ENCODE results near the gene ZBTB44. TPM values are rescaled to one million over a fixed set of nuclear protein-coding genes. Genes with fewer than 3 reads are reported as not detected.

ZBTB44 gene
- total RNA-seq, 1 donor from 2014 or later = 43.6 TPM

DNA sequence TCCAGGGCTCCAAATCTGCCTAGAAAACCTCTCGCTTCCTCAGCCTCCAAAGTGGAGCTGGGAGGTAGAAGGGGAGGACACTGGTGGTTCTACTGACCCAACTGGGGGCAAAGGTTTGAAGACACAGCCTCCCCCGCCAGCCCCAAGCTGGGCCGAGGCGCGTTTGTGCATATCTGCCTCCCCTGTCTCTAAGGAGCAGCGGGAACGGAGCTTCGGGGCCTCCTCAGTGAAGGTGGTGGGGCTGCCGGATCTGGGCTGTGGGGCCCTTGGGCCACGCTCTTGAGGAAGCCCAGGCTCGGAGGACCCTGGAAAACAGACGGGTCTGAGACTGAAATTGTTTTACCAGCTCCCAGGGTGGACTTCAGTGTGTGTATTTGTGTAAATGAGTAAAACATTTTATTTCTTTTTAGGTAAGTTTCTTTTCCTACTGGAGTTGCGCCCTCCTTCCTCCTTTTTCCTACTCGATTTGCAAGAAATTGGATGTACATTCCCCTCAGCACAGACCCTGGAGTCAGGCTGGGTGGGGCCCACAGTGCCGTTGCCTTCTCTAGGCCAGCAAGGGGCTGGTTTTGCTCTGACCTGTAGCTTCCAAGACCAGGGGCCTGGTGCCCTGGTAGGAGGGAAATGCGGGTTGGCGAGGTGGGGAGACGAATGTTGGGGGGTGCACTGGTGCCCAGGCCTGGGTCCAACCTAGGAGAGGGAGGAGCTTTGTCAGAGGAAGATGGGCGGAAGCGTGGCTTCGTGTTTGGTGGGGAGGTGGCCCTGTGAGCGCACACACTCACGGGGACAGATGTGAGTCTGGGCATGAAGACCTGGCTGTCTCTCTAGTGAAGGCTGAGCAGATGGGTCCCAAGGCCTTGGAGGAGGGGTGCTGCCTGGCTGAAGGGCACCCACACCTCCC lies 104.5 kb downstream of the ZBTB44 start:
- no peaks in the 10 kb centered on the region for H3K9me3 Mint-ChIP-seq
- Histone ChIP-seq H2AFZ (replicated peaks) (no peak overlapping the region), H3K4me3 (no peak overlapping the region), H3K9me3 (ENCODE audit: low read depth) (no peaks in the 10 kb centered on the region), H3K36me3 (no peaks in the 10 kb centered on the region), H3K4me2 (no peak overlapping the region), H3K27me3 (peaks cover 9% of the 10 kb centered on the region), H3K9ac (no peak overlapping the region), H3K4me1 (no peaks in the 10 kb centered on the region), H3K79me2 (ENCODE audit: low read depth) (no peaks in the 10 kb centered on the region), H3K27ac (no peak overlapping the region), H4K20me1 (ENCODE audit: low read depth) (no peaks in the 10 kb centered on the region), H3F3A (ENCODE audit: low read depth) (no peaks in the 10 kb centered on the region)
- H3K27ac Mint-ChIP-seq = no peak overlapping the region
- peaks cover 13% of the 10 kb centered on the region for H3K27me3 Mint-ChIP-seq (ENCODE audit: insufficient read depth, low read depth)
- peaks cover 3% of the 10 kb centered on the region for H3K4me1 Mint-ChIP-seq
- TF ChIP-seq EZH2 (IDR thresholded peaks at IDR 0.05) (no peak), EZH2phosphoT487 (IDR thresholded peaks at IDR 0.05) (no peak)
- TF ChIP-seq, protein P1, sequence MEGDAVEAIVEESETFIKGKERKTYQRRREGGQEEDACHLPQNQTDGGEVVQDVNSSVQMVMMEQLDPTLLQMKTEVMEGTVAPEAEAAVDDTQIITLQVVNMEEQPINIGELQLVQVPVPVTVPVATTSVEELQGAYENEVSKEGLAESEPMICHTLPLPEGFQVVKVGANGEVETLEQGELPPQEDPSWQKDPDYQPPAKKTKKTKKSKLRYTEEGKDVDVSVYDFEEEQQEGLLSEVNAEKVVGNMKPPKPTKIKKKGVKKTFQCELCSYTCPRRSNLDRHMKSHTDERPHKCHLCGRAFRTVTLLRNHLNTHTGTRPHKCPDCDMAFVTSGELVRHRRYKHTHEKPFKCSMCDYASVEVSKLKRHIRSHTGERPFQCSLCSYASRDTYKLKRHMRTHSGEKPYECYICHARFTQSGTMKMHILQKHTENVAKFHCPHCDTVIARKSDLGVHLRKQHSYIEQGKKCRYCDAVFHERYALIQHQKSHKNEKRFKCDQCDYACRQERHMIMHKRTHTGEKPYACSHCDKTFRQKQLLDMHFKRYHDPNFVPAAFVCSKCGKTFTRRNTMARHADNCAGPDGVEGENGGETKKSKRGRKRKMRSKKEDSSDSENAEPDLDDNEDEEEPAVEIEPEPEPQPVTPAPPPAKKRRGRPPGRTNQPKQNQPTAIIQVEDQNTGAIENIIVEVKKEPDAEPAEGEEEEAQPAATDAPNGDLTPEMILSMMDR (IDR thresholded peaks at IDR 0.05) = no peak
- no peak overlapping the region for H3K4me3 Mint-ChIP-seq
- no peak for DNase-seq (ENCODE audit: low spot score)
- no peaks in the 10 kb centered on the region for H3K36me3 Mint-ChIP-seq

DNA sequence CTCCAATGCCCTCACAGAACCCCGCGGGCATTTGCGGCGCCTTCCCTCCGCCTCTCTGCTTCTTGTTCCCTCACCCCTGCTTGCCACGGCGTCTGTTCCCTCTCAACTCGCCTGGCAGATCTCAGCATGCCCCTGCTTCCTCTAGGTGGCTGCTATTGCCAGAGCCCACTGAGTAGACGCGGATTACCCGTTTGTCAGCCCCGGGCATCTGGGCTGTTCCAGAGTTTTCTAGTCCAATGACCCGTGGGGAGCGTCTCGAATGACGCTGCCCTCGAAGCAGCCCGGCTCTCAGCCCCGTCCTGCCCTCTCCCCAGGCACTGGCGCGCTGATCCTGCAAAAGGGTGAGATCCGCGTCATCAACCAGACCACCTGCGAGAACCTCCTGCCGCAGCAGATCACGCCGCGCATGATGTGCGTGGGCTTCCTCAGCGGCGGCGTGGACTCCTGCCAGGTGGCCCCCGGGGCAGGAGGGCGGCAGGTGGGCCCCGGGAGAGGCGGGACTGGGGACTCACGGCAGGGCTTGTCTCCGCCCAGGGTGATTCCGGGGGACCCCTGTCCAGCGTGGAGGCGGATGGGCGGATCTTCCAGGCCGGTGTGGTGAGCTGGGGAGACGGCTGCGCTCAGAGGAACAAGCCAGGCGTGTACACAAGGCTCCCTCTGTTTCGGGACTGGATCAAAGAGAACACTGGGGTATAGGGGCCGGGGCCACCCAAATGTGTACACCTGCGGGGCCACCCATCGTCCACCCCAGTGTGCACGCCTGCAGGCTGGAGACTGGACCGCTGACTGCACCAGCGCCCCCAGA lies 105.4 kb downstream of the ZBTB44 start:
- Histone ChIP-seq H3K27ac (no peak overlapping the region), H3K36me3 (no peaks in the 10 kb centered on the region), H3K9me3 (ENCODE audit: low read depth) (no peaks in the 10 kb centered on the region), H3K4me2 (no peak overlapping the region), H3K79me2 (ENCODE audit: low read depth) (no peaks in the 10 kb centered on the region), H3F3A (ENCODE audit: low read depth) (no peaks in the 10 kb centered on the region), H3K9ac (no peak overlapping the region), H2AFZ (replicated peaks) (no peak overlapping the region), H4K20me1 (ENCODE audit: low read depth) (no peaks in the 10 kb centered on the region), H3K4me3 (no peak overlapping the region), H3K27me3 (peaks cover 9% of the 10 kb centered on the region), H3K4me1 (no peaks in the 10 kb centered on the region)
- Mint-ChIP-seq H3K9me3 (no peaks in the 10 kb centered on the region), H3K4me1 (peaks cover 3% of the 10 kb centered on the region), H3K4me3 (no peak overlapping the region), H3K27me3 (ENCODE audit: insufficient read depth, low read depth) (peaks cover 13% of the 10 kb centered on the region), H3K27ac (no peak overlapping the region), H3K36me3 (no peaks in the 10 kb centered on the region)
- no peak for DNase-seq (ENCODE audit: low spot score)
- TF ChIP-seq, protein P1 (IDR thresholded peaks at IDR 0.05) = no peak
- TF ChIP-seq EZH2phosphoT487 (IDR thresholded peaks at IDR 0.05) = no peak
- no peak for TF ChIP-seq EZH2 (IDR thresholded peaks at IDR 0.05)

DNA sequence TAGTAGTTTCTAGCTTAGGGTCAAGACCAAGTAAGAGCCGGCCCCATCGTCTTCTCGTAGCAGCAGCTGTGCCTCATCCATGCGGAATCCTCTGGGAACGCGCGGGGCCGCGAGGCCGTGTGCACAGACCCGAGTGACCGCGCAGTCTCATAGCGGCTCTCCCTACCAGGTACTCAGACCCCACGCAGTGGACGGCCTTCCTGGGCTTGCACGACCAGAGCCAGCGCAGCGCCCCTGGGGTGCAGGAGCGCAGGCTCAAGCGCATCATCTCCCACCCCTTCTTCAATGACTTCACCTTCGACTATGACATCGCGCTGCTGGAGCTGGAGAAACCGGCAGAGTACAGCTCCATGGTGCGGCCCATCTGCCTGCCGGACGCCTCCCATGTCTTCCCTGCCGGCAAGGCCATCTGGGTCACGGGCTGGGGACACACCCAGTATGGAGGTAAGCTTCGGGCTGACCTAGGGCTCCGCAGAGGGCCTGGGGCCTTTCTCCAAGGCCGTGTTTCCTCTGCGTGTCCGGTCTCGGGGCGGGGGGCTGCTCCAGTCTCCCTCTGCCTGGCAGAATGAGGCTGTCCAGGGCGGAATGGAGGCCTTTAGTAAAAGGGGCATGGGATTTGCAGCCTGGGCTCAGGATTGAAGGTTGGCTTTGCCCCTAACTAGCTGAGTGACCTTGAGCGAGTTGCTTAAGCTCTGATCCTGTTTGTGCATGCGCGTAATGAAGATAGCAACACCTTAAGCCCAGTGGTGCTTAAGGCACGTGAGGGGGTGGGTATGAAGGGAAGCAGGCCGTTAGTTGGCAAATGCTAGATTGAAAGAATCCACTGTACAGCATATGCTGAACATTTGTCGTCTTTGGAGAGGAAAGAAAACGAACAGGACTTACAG lies 106.2 kb downstream of the ZBTB44 start:
- H3K9me3 ChIP-seq (ENCODE audit: low read depth) = no peaks in the 10 kb centered on the region
- no peak overlapping the region for H3K9ac ChIP-seq
- H3K27me3 ChIP-seq = peaks cover 9% of the 10 kb centered on the region
- no peaks in the 10 kb centered on the region for H3K36me3 ChIP-seq
- H3K27me3 Mint-ChIP-seq (ENCODE audit: insufficient read depth, low read depth) = peaks cover 7% of the 10 kb centered on the region
- H3K4me1 Mint-ChIP-seq = peaks cover 3% of the 10 kb centered on the region
- no peak overlapping the region for H3K4me3 ChIP-seq
- no peak for TF ChIP-seq EZH2 (IDR thresholded peaks at IDR 0.05)
- TF ChIP-seq, protein P1 (IDR thresholded peaks at IDR 0.05) = no peak
- TF ChIP-seq EZH2phosphoT487 (IDR thresholded peaks at IDR 0.05) = no peak
- no peak overlapping the region for H3K27ac Mint-ChIP-seq
- no peak overlapping the region for H2AFZ ChIP-seq (replicated peaks)
- no peaks in the 10 kb centered on the region for H4K20me1 ChIP-seq (ENCODE audit: low read depth)
- H3K4me2 ChIP-seq = no peak overlapping the region
- no peaks in the 10 kb centered on the region for H3K36me3 Mint-ChIP-seq
- DNase-seq (ENCODE audit: low spot score) = no peak
- H3K27ac ChIP-seq = no peak overlapping the region
- no peak overlapping the region for H3K4me3 Mint-ChIP-seq
- H3K9me3 Mint-ChIP-seq = no peaks in the 10 kb centered on the region
- H3K4me1 ChIP-seq = no peaks in the 10 kb centered on the region
- H3K79me2 ChIP-seq (ENCODE audit: low read depth) = no peaks in the 10 kb centered on the region
- no peaks in the 10 kb centered on the region for H3F3A ChIP-seq (ENCODE audit: low read depth)

Measured in neural progenitor cell (in vitro differentiated cells).